HepG2 (cell line): ENCODE results near the gene RPL19. TPM values are rescaled to one million over a fixed set of nuclear protein-coding genes. Genes with fewer than 3 reads are reported as not detected.

Source experiments
- ATAC-seq: fragments of 200-7000 bp; cut with Tn5 transposase; 3 replicates; pipeline ENCODE4 v1.9.1; 2020; ENCODE audit warnings: mild to moderate bottlenecking, moderate library complexity
- BruUV-seq: library from RNA; stranded (reverse); fragments of 400-500 nt; replicated peaks from 2 replicates; lab custom pipeline; 2021; lab: Mats Ljungman, UMichigan
- CTCF ChIA-PET: fragments of 300-600 bp; formaldehyde crosslinking; extraction: SDS; loops from one replicate; lab custom pipeline; 2021; ENCODE audit warnings: low total read pairs, inconsistent platforms, low intra/inter-chr PET ratio; lab: Yijun Ruan, JAX
- POLR2A ChIA-PET: fragments of 350-600 bp; sonication (Branson Sonifier 250); formaldehyde crosslinking; loops from one replicate; lab custom pipeline; 2020; ENCODE audit warnings: antibody characterized with exemption, inconsistent platforms; lab: Yijun Ruan, JAX
- DNase-seq: peaks from one replicate; pipeline ENCODE4 v3.0.0-alpha.2; 2015; ENCODE audit warnings: low spot score
- FAIRE-seq: peaks from 3 replicates; lab custom pipeline; 2011; peaks lifted over from hg19 to GRCh38; lab: Jason Lieb, UNC
- H2AFZ ChIP-seq: one replicate; pipeline ENCODE4 v1.6.1; 2011; ENCODE audit warnings: low read length, inconsistent platforms
- H3K27ac ChIP-seq: fragments of 300-600 bp; 3 replicates; pipeline ENCODE4 v1.8.0; 2011; ENCODE audit warnings: mixed run types, mild to moderate bottlenecking, mixed read lengths, low read length, inconsistent platforms; ENCODE audit not compliant: insufficient read depth; ENCODE audit errors: extremely low read length
- H3K27me3 ChIP-seq, 2 experiments: fragments of 200-600 bp in 1 of 2; 2 replicates in 1 of 2; 3 replicates in 1 of 2; pipeline versions ENCODE4 v1.6.0 to v1.8.0; 2011; ENCODE audit warnings: low read length in 2 of 2, mild to moderate bottlenecking in 2 of 2, moderate library complexity in 2 of 2, inconsistent platforms in 1 of 2; ENCODE audit not compliant: insufficient read depth in 2 of 2, control insufficient read depth in 1 of 2
- H3K36me3 ChIP-seq, 2 experiments: fragments of 200-600 bp in 1 of 2; replicated peaks in 1 of 2; 2 replicates in 1 of 2; 3 replicates in 1 of 2; pipeline versions ENCODE4 v1.5.1 to v1.8.0; 2011; ENCODE audit warnings: low read length in 2 of 2, inconsistent platforms in 1 of 2; ENCODE audit not compliant: insufficient read depth in 2 of 2, control insufficient read depth in 1 of 2
- H3K4me1 ChIP-seq: 2 replicates; pipeline ENCODE4 v1.5.1; 2012; ENCODE audit warnings: low read length, inconsistent platforms; ENCODE audit not compliant: insufficient read depth
- H3K4me2 ChIP-seq: 2 replicates; pipeline ENCODE4 v1.6.0; 2011; ENCODE audit warnings: low read depth, low read length, inconsistent platforms
- H3K4me3 ChIP-seq, 3 experiments: fragments of 200-600 bp in 1 of 3; sonication (generic), shearing (Covaris generic) in 1 of 3; replicated peaks in 1 of 3; 2 replicates each; pipeline ENCODE4 v1.5.1; 2011 to 2016; ENCODE audit warnings: low read length in 3 of 3, inconsistent platforms in 2 of 3, low read depth in 2 of 3, mild to moderate bottlenecking in 2 of 3, control low read depth in 1 of 3, mixed read lengths in 1 of 3; ENCODE audit not compliant: insufficient read depth in 1 of 3
- H3K79me2 ChIP-seq: one replicate; pipeline ENCODE4 v1.6.1; 2011; ENCODE audit warnings: low read length, inconsistent platforms; ENCODE audit not compliant: insufficient read depth
- H3K9ac ChIP-seq: 2 replicates; pipeline ENCODE4 v1.6.0; 2011; ENCODE audit warnings: mild to moderate bottlenecking, low read depth, low read length, inconsistent platforms; ENCODE audit not compliant: insufficient read depth
- H3K9me3 ChIP-seq: 2 replicates; pipeline ENCODE4 v1.5.1; 2012; ENCODE audit warnings: mild to moderate bottlenecking, low read length
- H4K20me1 ChIP-seq: 2 replicates; pipeline ENCODE4 v1.6.0; 2011; ENCODE audit warnings: inconsistent platforms, mild to moderate bottlenecking, low read length, moderate library complexity; ENCODE audit not compliant: insufficient read depth
- EP300 ChIP-seq, 3 experiments: sonication (generic) in 1 of 3; formaldehyde crosslinking in 1 of 3; IDR thresholded peaks; 2 replicates each; pipeline versions ENCODE4 v1.5.1 to v1.6.1; 2011 to 2020; ENCODE audit warnings: low read depth in 2 of 3, low read length in 2 of 3, borderline replicate concordance in 1 of 3, improper control_type of control experiment in 1 of 3, mild to moderate bottlenecking in 1 of 3, missing genetic modification reagents in 1 of 3, moderate library complexity in 1 of 3
- ESRRA ChIP-seq: sonication (generic); formaldehyde crosslinking; IDR thresholded peaks from 2 replicates; pipeline ENCODE4 v1.5.1; 2020; ENCODE audit warnings: mild to moderate bottlenecking, low read depth, missing genetic modification reagents
- HIVEP1 ChIP-seq: sonication (generic); formaldehyde crosslinking; IDR thresholded peaks from 2 replicates; pipeline ENCODE4 v1.4.0; 2020; ENCODE audit warnings: mild to moderate bottlenecking, missing genetic modification reagents
- TEAD3 ChIP-seq: optimal IDR thresholded peaks from 2 replicates; pipeline ENCODE3; 2016; ENCODE audit warnings: borderline replicate concordance
- THYN1 ChIP-seq: sonication (generic); formaldehyde crosslinking; IDR thresholded peaks from 2 replicates; pipeline ENCODE4 v1.8.1; 2023; ENCODE audit warnings: low read depth, mild to moderate bottlenecking, moderate library complexity, missing genetic modification reagents, borderline replicate concordance
- ZNF33B ChIP-seq: sonication (generic); formaldehyde crosslinking; IDR thresholded peaks from 2 replicates; pipeline ENCODE4 v1.5.1; 2020; ENCODE audit warnings: mild to moderate bottlenecking, missing genetic modification reagents
- ZNF510 ChIP-seq: sonication (generic); formaldehyde crosslinking; IDR thresholded peaks from 2 replicates; pipeline ENCODE4 v1.4.0; 2020; ENCODE audit warnings: low read depth, mild to moderate bottlenecking, missing genetic modification reagents
- ZNF816 ChIP-seq: sonication (generic); formaldehyde crosslinking; IDR thresholded peaks from 2 replicates; pipeline ENCODE4 v1.8.0; 2022; ENCODE audit warnings: missing genetic modification reagents, mild to moderate bottlenecking, borderline replicate concordance
- WGBS: methylation state at CpG from one replicate; pipeline ENCODE4 v1.1.6; 2017; ENCODE audit warnings: low lambda C conversion rate; 5-methylcytosine and 5-hydroxymethylcytosine counted together
- in situ Hi-C: cut with HindIII; loops from 2 replicates; pipeline ENCODE4 v1.10.0; 2017; ENCODE audit warnings: low pct_unique_long_range_greater_than_20kb; ENCODE audit not compliant: extremely low pct_ligation_motif_present
- intact Hi-C: fragments of 100-400 bp; cut with micrococcal nuclease; formaldehyde crosslinking; loops from one replicate; pipeline ENCODE4 v1.10.0; 2022; ENCODE audit not compliant: unreplicated experiment
- polyA plus RNA-seq, 8 experiments: library from polyadenylated mRNA; depleted of rRNA in 3 of 8; stranded (reverse) in 7 of 8; unstranded in 1 of 8; fragments of >200 nt; fragmentation: Illumina TruSeq in 4 of 8; extraction: Trizol in 4 of 8; gene quantifications; 2 replicates each; pipeline versions ENCODE4 v1.2.1 to v1.2.3, GENCODE V29; 2011 to 2016; ENCODE audit warnings: low read depth in 4 of 8, missing spikeins in 1 of 8, mixed read lengths in 1 of 8; ENCODE audit not compliant: insufficient read depth in 1 of 8
- total RNA-seq, 5 experiments: library from RNA; depleted of rRNA; stranded (reverse); fragments of >200 nt; fragmentation: Illumina TruSeq; extraction: Trizol; gene quantifications; 2 replicates each; pipeline ENCODE4 v1.2.3, GENCODE V29; 2016; ENCODE audit warnings: low read depth in 1 of 5
- TF ChIP-seq, protein P1 (sequence below): sonication (generic); formaldehyde crosslinking; IDR thresholded peaks from 2 replicates; pipeline ENCODE4 v1.8.0; 2023; ENCODE audit warnings: mild to moderate bottlenecking, missing genetic modification reagents
- TF ChIP-seq, protein P2 (sequence below): IDR thresholded peaks from 2 replicates; pipeline ENCODE4 v1.6.1; 2016

The RPL19 gene
- total and polyA plus RNA-seq, 2 of the 13 experiments (the other 11 are each of a cell fraction or from before 2014, with no cell fraction given): 2,522 to 2,768 TPM

GRCh38 chr17:39210093-39210434, 10.0 kb downstream of the RPL19 start:
- Histone ChIP-seq H3K4me3 (no peak overlapping the region), H3K4me2 (no peak overlapping the region), H3K9me3 (no peaks in the 10 kb centered on the region), H3K36me3 (peaks cover 2% of the 10 kb centered on the region in 2 experiments; a peak in 4 of 5 replicates), H3K27ac (no peak overlapping the region), H3K9ac (no peak overlapping the region), H3K79me2 (no peaks in the 10 kb centered on the region), H4K20me1 (no peaks in the 10 kb centered on the region; the same call in 1 of the 2 replicates), H3K27me3 (peaks cover 13 to 64% of the 10 kb centered on the region in 2 experiments; a peak in 4 of 5 replicates), H2AFZ (no peak overlapping the region), H3K4me1 (no peaks in the 10 kb centered on the region)
- ChIA-PET CTCF (no interaction called here), POLR2A (interaction anchor here (3.0 kb wide), 1 partner anchor 10 kb away, joined by 22 read pairs; the partner anchor contains the start of gene RPL19)
- BruUV-seq: no TSS peak
- in situ Hi-C loops: no loop called here
- WGBS: 35% methylated on average over 4 of the region's 22 CpGs
- DNase-seq (no peak), ATAC-seq (no peak), FAIRE-seq (no peak)
- no peak for TF ChIP-seq HIVEP1 (CRISPR knock-in tag)
- intact Hi-C loops: no loop called here

DNA sequence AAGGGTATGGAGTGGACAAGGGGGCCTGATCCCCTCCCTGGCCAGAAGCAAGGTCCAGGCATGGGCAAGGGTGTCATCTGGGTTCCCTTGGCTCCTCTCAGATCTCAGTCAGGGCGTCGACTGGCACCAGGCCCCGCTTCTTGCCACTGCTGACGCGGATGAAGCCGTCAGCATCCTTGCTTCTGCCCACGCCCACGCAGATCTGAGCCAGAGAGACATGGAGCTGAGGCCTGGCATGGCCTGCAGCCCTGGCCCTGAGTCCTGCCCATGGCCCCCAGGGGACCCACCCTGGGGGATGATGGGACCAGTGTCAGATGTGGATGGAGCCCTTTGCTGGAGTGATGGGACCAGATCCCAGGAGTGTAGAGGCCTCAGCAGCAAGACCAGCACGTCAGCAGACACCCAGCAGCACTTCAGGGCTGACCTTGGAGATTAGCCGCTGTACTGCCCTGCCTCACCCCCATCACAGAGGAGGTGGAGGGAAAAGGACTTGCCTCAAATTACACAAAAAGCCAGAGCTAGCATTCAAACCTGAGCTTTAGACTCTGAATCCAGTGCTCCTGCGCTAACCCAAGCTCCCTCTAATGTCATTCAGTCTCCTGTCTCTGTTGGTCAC, 12.2 kb downstream of the RPL19 start:
- ATAC-seq (no peak), DNase-seq (no peak), FAIRE-seq (no peak)
- 28% methylated on average over 4 of the region's 11 CpGs for WGBS
- Histone ChIP-seq H3K27ac (no peak overlapping the region), H3K4me2 (no peak overlapping the region), H3K27me3 (peaks cover 21 to 78% of the 10 kb centered on the region in 2 experiments), H3K4me3 (no peak overlapping the region), H2AFZ (no peak overlapping the region), H3K36me3 (no peaks in the 10 kb centered on the region), H4K20me1 (no peaks in the 10 kb centered on the region), H3K9ac (no peak overlapping the region), H3K79me2 (no peaks in the 10 kb centered on the region), H3K9me3 (no peaks in the 10 kb centered on the region), H3K4me1 (no peaks in the 10 kb centered on the region)
- TF ChIP-seq TEAD3 (CRISPR knock-in tag) (no peak), ESRRA (CRISPR knock-in tag) (no peak), ZNF816 (CRISPR knock-in tag) (no peak), ZNF510 (no peak), EP300 (IDR thresholded peaks at IDR 0.05; ENCODE audit: low read depth in 2 of 2, low read length in 2 of 2) (no peak), EP300 (CRISPR knock-in tag; IDR thresholded peaks at IDR 0.05; ENCODE audit: borderline replicate concordance) (no peak), ZNF33B (CRISPR knock-in tag) (no peak), THYN1 (CRISPR knock-in tag) (no peak)
- TF ChIP-seq, protein P1, sequence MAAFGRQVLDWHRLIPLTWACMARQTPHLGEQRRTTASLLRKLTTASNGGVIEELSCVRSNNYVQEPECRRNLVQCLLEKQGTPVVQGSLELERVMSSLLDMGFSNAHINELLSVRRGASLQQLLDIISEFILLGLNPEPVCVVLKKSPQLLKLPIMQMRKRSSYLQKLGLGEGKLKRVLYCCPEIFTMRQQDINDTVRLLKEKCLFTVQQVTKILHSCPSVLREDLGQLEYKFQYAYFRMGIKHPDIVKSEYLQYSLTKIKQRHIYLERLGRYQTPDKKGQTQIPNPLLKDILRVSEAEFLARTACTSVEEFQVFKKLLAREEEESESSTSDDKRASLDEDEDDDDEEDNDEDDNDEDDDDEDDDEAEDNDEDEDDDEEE (CRISPR knock-in tag): no peak
- TF ChIP-seq, protein P2, sequence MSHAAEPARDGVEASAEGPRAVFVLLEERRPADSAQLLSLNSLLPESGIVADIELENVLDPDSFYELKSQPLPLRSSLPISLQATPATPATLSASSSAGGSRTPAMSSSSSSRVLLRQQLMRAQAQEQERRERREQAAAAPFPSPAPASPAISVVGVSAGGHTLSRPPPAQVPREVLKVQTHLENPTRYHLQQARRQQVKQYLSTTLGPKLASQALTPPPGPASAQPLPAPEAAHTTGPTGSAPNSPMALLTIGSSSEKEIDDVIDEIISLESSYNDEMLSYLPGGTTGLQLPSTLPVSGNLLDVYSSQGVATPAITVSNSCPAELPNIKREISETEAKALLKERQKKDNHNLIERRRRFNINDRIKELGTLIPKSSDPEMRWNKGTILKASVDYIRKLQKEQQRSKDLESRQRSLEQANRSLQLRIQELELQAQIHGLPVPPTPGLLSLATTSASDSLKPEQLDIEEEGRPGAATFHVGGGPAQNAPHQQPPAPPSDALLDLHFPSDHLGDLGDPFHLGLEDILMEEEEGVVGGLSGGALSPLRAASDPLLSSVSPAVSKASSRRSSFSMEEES (CRISPR knock-in tag): no peak
- POLR2A ChIA-PET: no interaction called here
- intact Hi-C loops (no loop called here), in situ Hi-C loops (no loop called here)
- BruUV-seq: no TSS peak
- CTCF ChIA-PET: no interaction called here
